Liver (tissue), 9 donors: ENCODE results near the gene ZNF587. TPM values are rescaled to one million over a fixed set of nuclear protein-coding genes. Genes with fewer than 3 reads are reported as not detected.
A peak's percentile ranks its signal among the peaks of the same experiment; 100 is the strongest.

ENCODE experiments used
- DNase-seq: peaks from one replicate; pipeline ENCODE4 v3.0.0-alpha.2; 2017; ENCODE audit warnings: low spot score
- H3K27ac ChIP-seq, 2 donors: one replicate each; pipeline ENCODE4 v1.7.0; 2013; ENCODE audit warnings: inconsistent platforms in 2 of 2, low read length in 2 of 2, control low read depth in 1 of 2, low read depth in 1 of 2, mild to moderate bottlenecking in 1 of 2
- H3K27me3 ChIP-seq, 4 donors: one replicate each; pipeline versions ENCODE4 v1.6.1 to v1.7.0; 2013; ENCODE audit warnings: low read length in 3 of 4, inconsistent platforms in 1 of 4, mild to moderate bottlenecking in 1 of 4, moderate library complexity in 1 of 4; ENCODE audit not compliant: control insufficient read depth in 4 of 4, insufficient read depth in 4 of 4
- H3K36me3 ChIP-seq, 4 donors: one replicate each; pipeline versions ENCODE4 v1.6.1 to v1.7.0; 2013; ENCODE audit warnings: low read length in 3 of 4, mild to moderate bottlenecking in 3 of 4, low read depth in 1 of 4, moderate library complexity in 1 of 4; ENCODE audit not compliant: control insufficient read depth in 4 of 4, insufficient read depth in 3 of 4
- H3K4me1 ChIP-seq, 4 donors: one replicate each; pipeline versions ENCODE4 v1.6.1 to v1.7.0; 2013; ENCODE audit warnings: low read length in 3 of 4, mild to moderate bottlenecking in 3 of 4, moderate library complexity in 1 of 4; ENCODE audit not compliant: control insufficient read depth in 4 of 4, insufficient read depth in 4 of 4
- H3K4me3 ChIP-seq, 3 donors: one replicate each; pipeline versions ENCODE4 v1.6.1 to v1.7.0; 2013; ENCODE audit warnings: low read length in 3 of 3, control low read depth in 1 of 3, low read depth in 1 of 3, mild to moderate bottlenecking in 1 of 3
- H3K9ac ChIP-seq, 2 donors: one replicate each; pipeline ENCODE4 v1.7.0; 2013; ENCODE audit warnings: low read length in 2 of 2, mild to moderate bottlenecking in 2 of 2, moderate library complexity in 2 of 2, control low read depth in 1 of 2, low read depth in 1 of 2
- H3K9me3 ChIP-seq, 4 donors: one replicate each; pipeline versions ENCODE4 v1.6.1 to v1.7.0; 2013; ENCODE audit warnings: low read length in 3 of 4; ENCODE audit not compliant: control insufficient read depth in 4 of 4
- ATF3 ChIP-seq: IDR thresholded peaks from 2 replicates; pipeline ENCODE4 v1.6.1; 2016; ENCODE audit warnings: antibody characterized with exemption
- EGR1 ChIP-seq, 2 donors: IDR thresholded peaks; 2 replicates each; pipeline ENCODE4 v1.6.1; 2016 to 2018; ENCODE audit warnings: antibody characterized with exemption in 2 of 2, low read depth in 2 of 2
- FOXA1 ChIP-seq: IDR thresholded peaks from 2 replicates; pipeline ENCODE4 v1.6.1; 2016; ENCODE audit warnings: antibody characterized with exemption
- GABPA ChIP-seq, 2 donors: IDR thresholded peaks in 1 of 2; conservative IDR thresholded peaks in 1 of 2; 2 replicates each; pipeline ENCODE4 v1.6.1; 2016; ENCODE audit warnings: antibody characterized with exemption in 2 of 2, mild to moderate bottlenecking in 1 of 2, moderate library complexity in 1 of 2
- HNF4A ChIP-seq, 2 donors: conservative IDR thresholded peaks; 2 replicates each; pipeline ENCODE4 v1.6.1; 2016; ENCODE audit warnings: antibody characterized with exemption in 2 of 2, mild to moderate bottlenecking in 2 of 2
- HNF4G ChIP-seq: IDR thresholded peaks from 2 replicates; pipeline ENCODE4 v1.6.1; 2016; ENCODE audit warnings: antibody characterized with exemption
- JUND ChIP-seq, 2 donors: IDR thresholded peaks; 2 replicates each; pipeline ENCODE4 v1.6.1; 2016; ENCODE audit warnings: antibody characterized with exemption in 2 of 2
- NR2F2 ChIP-seq: IDR thresholded peaks from 2 replicates; pipeline ENCODE4 v1.6.1; 2016; ENCODE audit warnings: antibody characterized with exemption
- RXRA ChIP-seq, 2 donors: IDR thresholded peaks; 2 replicates each; pipeline ENCODE4 v1.6.1; 2017 to 2018; ENCODE audit warnings: antibody characterized with exemption in 2 of 2, mild to moderate bottlenecking in 1 of 2
- TAF1 ChIP-seq: conservative IDR thresholded peaks from 2 replicates; pipeline ENCODE4 v1.6.1; 2016; ENCODE audit warnings: antibody characterized with exemption, mild to moderate bottlenecking
- YY1 ChIP-seq: IDR thresholded peaks from 2 replicates; pipeline ENCODE4 v1.6.1; 2016; ENCODE audit warnings: antibody characterized with exemption, mild to moderate bottlenecking
- ZBTB33 ChIP-seq: IDR thresholded peaks from 2 replicates; pipeline ENCODE4 v1.6.1; 2016; ENCODE audit warnings: antibody characterized with exemption
- WGBS: extraction: QIAGEN DNeasy Blood & Tissue Kit; methylation state at CpG from one replicate; pipeline ENCODE4 v1.1.7; 2013; 5-methylcytosine and 5-hydroxymethylcytosine counted together
- polyA plus RNA-seq, 2 donors: library from polyadenylated mRNA; stranded (reverse) in 1 of 2; unstranded in 1 of 2; fragments of 200-250 nt in 1 of 2; fragments of >200 nt in 1 of 2; fragmentation: Nextera tagmentation in 1 of 2; extraction: Ambion mirVana in 1 of 2; gene quantifications; one replicate each; pipeline versions ENCODE4 v1.2.1 to v1.2.3, GENCODE V29; 2013 to 2015
- total RNA-seq, 2 donors: library from RNA; depleted of rRNA; stranded (reverse); fragments of >200 nt; gene quantifications; one replicate each; pipeline ENCODE4 v1.2.3, GENCODE V29; 2014
- TF ChIP-seq, protein P1 (sequence below): fragments of 150-350 bp; IDR thresholded peaks from 2 replicates; pipeline ENCODE4 v1.5.1; 2017; ENCODE audit warnings: improper control_type of control experiment, low read depth, low read length; ENCODE audit not compliant: missing input control
- TF ChIP-seq, protein P2 (sequence below): IDR thresholded peaks from 2 replicates; pipeline ENCODE4 v1.6.1; 2016; ENCODE audit warnings: antibody characterized with exemption, mild to moderate bottlenecking
- donor health status: healthy.
- donor health status: healthy.
- donor health status: healthy.
- donor health status: healthy.
- donor health status: healthy.

The ZNF587 gene
- total and polyA plus RNA-seq, 4 donors: 2.7 to 27.8 (median 9.2) TPM

GRCh38 chr19:57803265-57803593, 46.4 kb upstream of the ZNF587 start:
- peaks cover 7 to 17% (median 11%) of the 10 kb centered on the region in 4 donors for H3K4me1 ChIP-seq
- H3K27me3 ChIP-seq: no peaks in the 10 kb centered on the region
- TF ChIP-seq HNF4A (conservative IDR thresholded peaks at IDR 0.05) (no peak), JUND (IDR thresholded peaks at IDR 0.05) (no peak), TAF1 (no peak), FOXA1 (no peak), EGR1 (IDR thresholded peaks at IDR 0.05; ENCODE audit: low read depth in 2 of 2) (no peak), NR2F2 (no peak), ZBTB33 (no peak), YY1 (no peak), GABPA (IDR thresholded peaks at IDR 0.05 in 1 of 2, conservative IDR thresholded peaks at IDR 0.05 in 1 of 2) (no peak), ATF3 (no peak), HNF4G (no peak), RXRA (IDR thresholded peaks at IDR 0.05) (no peak)
- TF ChIP-seq, protein P1, sequence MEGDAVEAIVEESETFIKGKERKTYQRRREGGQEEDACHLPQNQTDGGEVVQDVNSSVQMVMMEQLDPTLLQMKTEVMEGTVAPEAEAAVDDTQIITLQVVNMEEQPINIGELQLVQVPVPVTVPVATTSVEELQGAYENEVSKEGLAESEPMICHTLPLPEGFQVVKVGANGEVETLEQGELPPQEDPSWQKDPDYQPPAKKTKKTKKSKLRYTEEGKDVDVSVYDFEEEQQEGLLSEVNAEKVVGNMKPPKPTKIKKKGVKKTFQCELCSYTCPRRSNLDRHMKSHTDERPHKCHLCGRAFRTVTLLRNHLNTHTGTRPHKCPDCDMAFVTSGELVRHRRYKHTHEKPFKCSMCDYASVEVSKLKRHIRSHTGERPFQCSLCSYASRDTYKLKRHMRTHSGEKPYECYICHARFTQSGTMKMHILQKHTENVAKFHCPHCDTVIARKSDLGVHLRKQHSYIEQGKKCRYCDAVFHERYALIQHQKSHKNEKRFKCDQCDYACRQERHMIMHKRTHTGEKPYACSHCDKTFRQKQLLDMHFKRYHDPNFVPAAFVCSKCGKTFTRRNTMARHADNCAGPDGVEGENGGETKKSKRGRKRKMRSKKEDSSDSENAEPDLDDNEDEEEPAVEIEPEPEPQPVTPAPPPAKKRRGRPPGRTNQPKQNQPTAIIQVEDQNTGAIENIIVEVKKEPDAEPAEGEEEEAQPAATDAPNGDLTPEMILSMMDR: no peak
- TF ChIP-seq, protein P2, sequence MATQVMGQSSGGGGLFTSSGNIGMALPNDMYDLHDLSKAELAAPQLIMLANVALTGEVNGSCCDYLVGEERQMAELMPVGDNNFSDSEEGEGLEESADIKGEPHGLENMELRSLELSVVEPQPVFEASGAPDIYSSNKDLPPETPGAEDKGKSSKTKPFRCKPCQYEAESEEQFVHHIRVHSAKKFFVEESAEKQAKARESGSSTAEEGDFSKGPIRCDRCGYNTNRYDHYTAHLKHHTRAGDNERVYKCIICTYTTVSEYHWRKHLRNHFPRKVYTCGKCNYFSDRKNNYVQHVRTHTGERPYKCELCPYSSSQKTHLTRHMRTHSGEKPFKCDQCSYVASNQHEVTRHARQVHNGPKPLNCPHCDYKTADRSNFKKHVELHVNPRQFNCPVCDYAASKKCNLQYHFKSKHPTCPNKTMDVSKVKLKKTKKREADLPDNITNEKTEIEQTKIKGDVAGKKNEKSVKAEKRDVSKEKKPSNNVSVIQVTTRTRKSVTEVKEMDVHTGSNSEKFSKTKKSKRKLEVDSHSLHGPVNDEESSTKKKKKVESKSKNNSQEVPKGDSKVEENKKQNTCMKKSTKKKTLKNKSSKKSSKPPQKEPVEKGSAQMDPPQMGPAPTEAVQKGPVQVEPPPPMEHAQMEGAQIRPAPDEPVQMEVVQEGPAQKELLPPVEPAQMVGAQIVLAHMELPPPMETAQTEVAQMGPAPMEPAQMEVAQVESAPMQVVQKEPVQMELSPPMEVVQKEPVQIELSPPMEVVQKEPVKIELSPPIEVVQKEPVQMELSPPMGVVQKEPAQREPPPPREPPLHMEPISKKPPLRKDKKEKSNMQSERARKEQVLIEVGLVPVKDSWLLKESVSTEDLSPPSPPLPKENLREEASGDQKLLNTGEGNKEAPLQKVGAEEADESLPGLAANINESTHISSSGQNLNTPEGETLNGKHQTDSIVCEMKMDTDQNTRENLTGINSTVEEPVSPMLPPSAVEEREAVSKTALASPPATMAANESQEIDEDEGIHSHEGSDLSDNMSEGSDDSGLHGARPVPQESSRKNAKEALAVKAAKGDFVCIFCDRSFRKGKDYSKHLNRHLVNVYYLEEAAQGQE: no peak
- H3K9ac ChIP-seq: peak overlapping the region; percentile 20 to 54
- 4% methylated on average over 6 of the region's 6 CpGs for WGBS
- no peaks in the 10 kb centered on the region for H3K9me3 ChIP-seq
- no peak for DNase-seq
- peaks cover 0 to 13% (median 7%) of the 10 kb centered on the region in 4 donors for H3K36me3 ChIP-seq
- peak overlapping the region; percentile 56 to 72 (median 60) for H3K4me3 ChIP-seq
- H3K27ac ChIP-seq: peak overlapping the region; percentile 58 to 70

DNA sequence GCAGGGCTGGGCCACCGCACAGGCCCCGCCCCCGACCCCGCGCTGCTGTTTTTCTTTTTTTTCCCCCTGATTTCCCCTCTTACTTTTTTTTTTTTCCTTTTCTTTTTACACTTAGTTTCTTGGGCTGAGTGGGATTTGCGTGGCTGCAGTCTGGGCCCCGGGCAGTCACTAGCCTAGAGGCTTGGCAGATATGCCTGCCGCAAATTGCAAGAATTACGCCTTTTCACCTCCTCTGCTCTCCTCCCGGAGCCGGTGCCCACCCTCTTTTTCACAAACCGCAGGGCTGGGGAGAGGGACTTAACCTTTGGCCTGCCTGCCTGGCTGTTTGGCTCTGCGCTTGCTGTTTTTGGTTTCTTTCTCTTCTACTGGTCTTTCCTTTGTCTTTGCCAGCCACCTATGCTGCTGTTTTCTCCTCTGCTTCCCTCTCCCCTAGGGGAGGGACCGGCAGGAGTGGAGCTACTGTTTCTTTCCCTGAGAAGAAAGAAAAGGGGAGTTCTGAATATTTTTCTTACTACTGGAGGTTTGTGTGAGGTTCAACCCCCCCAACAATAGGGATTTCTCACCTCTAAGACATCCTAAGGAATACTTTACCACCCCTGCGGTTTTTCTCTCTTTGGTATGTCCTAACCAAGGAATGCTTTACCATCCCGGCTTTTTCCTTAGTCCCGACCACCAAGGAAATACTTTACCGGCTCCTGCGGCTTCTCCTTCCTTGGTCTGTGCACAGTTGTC, 45.9 kb upstream of the ZNF587 start:
- peak overlapping the region; percentile 58 to 70 for H3K27ac ChIP-seq
- H3K9ac ChIP-seq: peak overlapping the region; percentile 20 to 54
- peaks cover 0 to 17% (median 11%) of the 10 kb centered on the region in 4 donors for H3K36me3 ChIP-seq
- 9% methylated on average over 19 of the region's 19 CpGs for WGBS
- peaks cover 7 to 17% (median 11%) of the 10 kb centered on the region in 4 donors for H3K4me1 ChIP-seq
- H3K4me3 ChIP-seq: peak overlapping the region; percentile 56 to 72 (median 60)
- DNase-seq: peak; percentile 57
- TF ChIP-seq GABPA (IDR thresholded peaks at IDR 0.05 in 1 of 2, conservative IDR thresholded peaks at IDR 0.05 in 1 of 2): no peak
- TF ChIP-seq RXRA (IDR thresholded peaks at IDR 0.05): peak; percentile 13 to 38
- TF ChIP-seq HNF4A (conservative IDR thresholded peaks at IDR 0.05): peak in 1 of 2 donors; percentile 20
- no peaks in the 10 kb centered on the region for H3K27me3 ChIP-seq
- H3K9me3 ChIP-seq: no peaks in the 10 kb centered on the region
